ENCODE results near the gene AKR1B15. TPM values are rescaled to one million over a fixed set of nuclear protein-coding genes. Genes with fewer than 3 reads are reported as not detected.

Gene AKR1B15
- total and polyA plus RNA-seq, 3 donors from 2014 or later: 0.80 to 2.1 (median 1.9) TPM

GRCh38 chr7:134546955-134547354, 2.0 kb upstream of the AKR1B15 start:
- intact Hi-C loops (cut with DNase I; ENCODE audit: low total_unique reads): no loop called here
- TF ChIP-seq CTCF (IDR thresholded peaks at IDR 0.05): no peak
- no peak for TF ChIP-seq POLR2A (IDR thresholded peaks at IDR 0.05)

GRCh38 chr7:134547397-134548054, 1.4 kb upstream of the AKR1B15 start:
- H3K27ac ChIP-seq: peak overlapping the region in 1 of 2 donors; percentile 48
- H3K4me1 ChIP-seq: peaks cover 3% of the 10 kb centered on the region
- peak; percentile 84 for DNase-seq
- H3K36me3 ChIP-seq (ENCODE audit: low read depth, missing control alignments): no peaks in the 10 kb centered on the region
- H3K4me3 ChIP-seq: no peak overlapping the region
- no peaks in the 10 kb centered on the region for H3K9me3 ChIP-seq
- intact Hi-C loops (cut with DNase I; ENCODE audit: low total_unique reads): no loop called here
- H3K27me3 ChIP-seq: no peaks in the 10 kb centered on the region
- 25 to 30% methylated on average over 16 of the region's 16 CpGs for WGBS, 2 donors
- TF ChIP-seq POLR2A (IDR thresholded peaks at IDR 0.05) (no peak), CTCF (IDR thresholded peaks at IDR 0.05) (peak; percentile 78 to 84 (median 81))

More at GRCh38 chr7:134546955-134547354, 2.0 kb upstream of the AKR1B15 start:
- no peaks in the 10 kb centered on the region for H3K9me3 ChIP-seq
- peaks cover 3% of the 10 kb centered on the region for H3K4me1 ChIP-seq
- no peaks in the 10 kb centered on the region for H3K27me3 ChIP-seq
- no peak overlapping the region for H3K4me3 ChIP-seq
- WGBS, 2 donors: 7 to 11% methylated on average over 1 of the region's 1 CpG
- H3K27ac ChIP-seq: peak overlapping the region in 1 of 2 donors; percentile 48
- no peaks in the 10 kb centered on the region for H3K36me3 ChIP-seq (ENCODE audit: low read depth, missing control alignments)
- no peak for DNase-seq

GRCh38 chr7:134549366-134549765, 456 bp downstream of the AKR1B15 start:
- H3K27ac ChIP-seq: no peak overlapping the region
- 92 to 93% methylated on average over 8 of the region's 8 CpGs for WGBS, 2 donors
- intact Hi-C loops (cut with DNase I; ENCODE audit: low total_unique reads): no loop called here
- TF ChIP-seq POLR2A (IDR thresholded peaks at IDR 0.05) (no peak), CTCF (IDR thresholded peaks at IDR 0.05) (no peak)
- no peaks in the 10 kb centered on the region for H3K27me3 ChIP-seq
- H3K4me1 ChIP-seq: peaks cover 3% of the 10 kb centered on the region
- H3K4me3 ChIP-seq: no peak overlapping the region
- no peaks in the 10 kb centered on the region for H3K36me3 ChIP-seq (ENCODE audit: low read depth, missing control alignments)
- no peak for DNase-seq
- H3K9me3 ChIP-seq: no peaks in the 10 kb centered on the region

- intact Hi-C loops (cut with DNase I; ENCODE audit: low total_unique reads): no loop called here
- 69% methylated on average over 7 of the region's 7 CpGs for WGBS, 2 donors
- Histone ChIP-seq H3K4me1 (no peaks in the 10 kb centered on the region), H3K27me3 (no peaks in the 10 kb centered on the region), H3K27ac (no peak overlapping the region), H3K4me3 (no peak overlapping the region), H3K36me3 (ENCODE audit: low read depth, missing control alignments) (no peaks in the 10 kb centered on the region), H3K9me3 (no peaks in the 10 kb centered on the region)
- TF ChIP-seq CTCF (IDR thresholded peaks at IDR 0.05): peak in 1 of 3 experiments; percentile 15
- TF ChIP-seq POLR2A (IDR thresholded peaks at IDR 0.05): no peak
- peak; percentile 45 for DNase-seq
Observed at GRCh38 chr7:134552105-134552504, 3.2 kb downstream of the AKR1B15 start.

- no peak for TF ChIP-seq POLR2A (IDR thresholded peaks at IDR 0.05)
- peak in 1 of 3 experiments; percentile 1 for TF ChIP-seq CTCF (IDR thresholded peaks at IDR 0.05)
- intact Hi-C loops (cut with DNase I; ENCODE audit: low total_unique reads): no loop called here
- H3K4me3 ChIP-seq: no peak overlapping the region
- H3K36me3 ChIP-seq (ENCODE audit: low read depth, missing control alignments): no peaks in the 10 kb centered on the region
- no peak overlapping the region for H3K27ac ChIP-seq
- H3K9me3 ChIP-seq: no peaks in the 10 kb centered on the region
- H3K27me3 ChIP-seq: no peaks in the 10 kb centered on the region
- no peak for DNase-seq
- peaks cover 2% of the 10 kb centered on the region for H3K4me1 ChIP-seq
- 58 to 83% methylated on average over 2 to 4 of the region's 4 CpGs for whole genome bisulfite sequencing, 2 donors
Observed at GRCh38 chr7:134553976-134554375, 5.1 kb downstream of the AKR1B15 start.

All from testis (tissue), 3 donors.